KMS-11 (cell line): ENCODE data around the gene PLXDC1.

Experiments
- H2AFZ ChIP-seq: fragments of 200-600 bp; sonication (generic); 2 replicates; pipeline ENCODE4 v1.6.1; 2016; ENCODE audit warnings: antibody characterized with exemption, mixed run types, low read depth
- H3K27ac ChIP-seq: fragments of 200-600 bp; sonication (generic); 2 replicates; pipeline ENCODE4 v1.6.1; 2016; ENCODE audit warnings: mild to moderate bottlenecking, mixed run types
- H3K27me3 ChIP-seq: fragments of 200-600 bp; sonication (generic); 2 replicates; pipeline ENCODE4 v1.6.1; 2017; ENCODE audit warnings: mild to moderate bottlenecking, low read depth, mixed run types, moderate library complexity; ENCODE audit not compliant: insufficient read depth
- H3K36me3 ChIP-seq: fragments of 200-600 bp; sonication (generic); 2 replicates; pipeline ENCODE4 v1.6.1; 2017; ENCODE audit warnings: mild to moderate bottlenecking, mixed run types; ENCODE audit not compliant: insufficient read depth
- H3K4me1 ChIP-seq: fragments of 200-600 bp; sonication (generic); 2 replicates; pipeline ENCODE4 v1.6.1; 2016; ENCODE audit warnings: mild to moderate bottlenecking, low read depth, mixed run types; ENCODE audit not compliant: poor library complexity, severe bottlenecking
- H3K4me2 ChIP-seq: fragments of 200-600 bp; sonication (generic); 2 replicates; pipeline ENCODE4 v1.7.0; 2016; ENCODE audit warnings: mild to moderate bottlenecking, mixed run types
- H3K4me3 ChIP-seq: fragments of 200-600 bp; sonication (generic); IDR thresholded peaks from 2 replicates; pipeline ENCODE4 v1.6.1; 2017; ENCODE audit warnings: low read depth, low read length, mixed read lengths; ENCODE audit not compliant: insufficient read depth
- H3K79me2 ChIP-seq: fragments of 200-600 bp; sonication (generic); 2 replicates; pipeline ENCODE4 v1.6.1; 2016; ENCODE audit warnings: low read depth, mixed run types; ENCODE audit not compliant: insufficient read depth
- H3K9ac ChIP-seq: fragments of 200-600 bp; sonication (generic); 2 replicates; pipeline ENCODE4 v1.6.1; 2016; ENCODE audit warnings: mild to moderate bottlenecking, mixed run types
- H4K20me1 ChIP-seq: fragments of 200-600 bp; sonication (generic); 2 replicates; pipeline ENCODE4 v1.6.1; 2016; ENCODE audit warnings: mild to moderate bottlenecking, mixed run types; ENCODE audit not compliant: insufficient read depth
- CTCF ChIP-seq: fragments of 200-600 bp; sonication (generic); conservative IDR thresholded peaks from 2 replicates; pipeline ENCODE4 v1.6.1; 2017; ENCODE audit warnings: low read depth, mild to moderate bottlenecking, antibody characterized with exemption, low read length, moderate library complexity, mixed read lengths

Gene PLXDC1

GRCh38 chr17:39151150-39151942 lies at the start of gene PLXDC1:
Gene PLXDC1, minus strand, starts transcription at chr17:39151637. Its CDS starts 200 bp downstream, at chr17:39151437.
- Histone ChIP-seq H4K20me1 (no peaks in the 10 kb centered on the region), H3K36me3 (no peaks in the 10 kb centered on the region), H3K9ac (peak within 1 kb of the TSS; percentile 53; the same call in 1 of the 2 replicates), H3K27ac (no peak within 1 kb of the TSS), H3K4me3 (no peak within 1 kb of the TSS), H3K4me2 (peak within 1 kb of the TSS; percentile 52), H3K27me3 (peaks cover 9% of the 10 kb centered on the region; the same call in 1 of the 2 replicates), H2AFZ (peak within 1 kb of the TSS; percentile 73), H3K4me1 (peaks cover 11% of the 10 kb centered on the region), H3K79me2 (no peaks in the 10 kb centered on the region)
- TF ChIP-seq CTCF = no peak

GRCh38 chr17:39200957-39201510 lies 49.6 kb upstream of the PLXDC1 start:
- Histone ChIP-seq H3K79me2 (peaks cover 34% of the 10 kb centered on the region), H3K9ac (peak overlapping the region; percentile 90), H4K20me1 (no peaks in the 10 kb centered on the region), H3K4me2 (peak overlapping the region; percentile 74), H3K36me3 (peaks cover 26% of the 10 kb centered on the region; the same call in 1 of the 2 replicates), H3K27me3 (no peaks in the 10 kb centered on the region), H3K4me1 (peaks cover 39% of the 10 kb centered on the region), H3K4me3 (no peak overlapping the region), H3K27ac (peak overlapping the region; percentile 80), H2AFZ (no peak overlapping the region)
- no peak for TF ChIP-seq CTCF

GRCh38 chr17:39200070-39200879 lies 48.8 kb upstream of the PLXDC1 start, which contains the start of gene RPL19:
Gene RPL19, plus strand, starts transcription at chr17:39200283. Its CDS starts 62 bp downstream, at chr17:39200345.
- no peaks in the 10 kb centered on the region for H3K27me3 ChIP-seq
- peaks cover 46% of the 10 kb centered on the region for H3K4me1 ChIP-seq
- no peak within 1 kb of the TSS for H3K4me3 ChIP-seq
- no peak for TF ChIP-seq CTCF
- peaks cover 26% of the 10 kb centered on the region; the same call in 1 of the 2 replicates for H3K36me3 ChIP-seq
- peak within 1 kb of the TSS; percentile 90 for H3K9ac ChIP-seq
- peak within 1 kb of the TSS; percentile 74 for H3K4me2 ChIP-seq
- no peaks in the 10 kb centered on the region for H4K20me1 ChIP-seq
- H2AFZ ChIP-seq = peak within 1 kb of the TSS; percentile 43
- peak within 1 kb of the TSS; percentile 80 for H3K27ac ChIP-seq
- peaks cover 34% of the 10 kb centered on the region for H3K79me2 ChIP-seq

GRCh38 chr17:39199820-39200069 lies 48.3 kb upstream of the PLXDC1 start:
- Histone ChIP-seq H3K27ac (peak overlapping the region; percentile 80), H4K20me1 (no peaks in the 10 kb centered on the region), H3K4me2 (peak overlapping the region; percentile 74; the same call in 1 of the 2 replicates), H2AFZ (peak overlapping the region; percentile 43; the same call in 1 of the 2 replicates), H3K36me3 (peaks cover 23% of the 10 kb centered on the region; the same call in 1 of the 2 replicates), H3K4me1 (peaks cover 49% of the 10 kb centered on the region), H3K79me2 (peaks cover 34% of the 10 kb centered on the region), H3K4me3 (no peak overlapping the region), H3K27me3 (no peaks in the 10 kb centered on the region), H3K9ac (peak overlapping the region; percentile 90)
- no peak for TF ChIP-seq CTCF
